ENCODE results near the gene ELMO1. TPM values are rescaled to one million over a fixed set of nuclear protein-coding genes. Genes with fewer than 3 reads are reported as not detected.
"Not testable (repeated sequence)": the region's sequence is repeated elsewhere in the genome, so short reads cannot be mapped to it uniquely, and the experiment has no call there.

The ELMO1 gene
- total RNA-seq, 1 donor = 215 TPM

GRCh38 chr7:37142958-37143357 lies 305.7 kb downstream of the ELMO1 start:
- peaks cover 13% of the 10 kb centered on the region for H3K9me3 ChIP-seq (ENCODE audit: low read depth, low read length)

GRCh38 chr7:37141742-37142141 lies 306.9 kb downstream of the ELMO1 start:
- H3K4me3 ChIP-seq (ENCODE audit: low read length) = no peak overlapping the region
- H3K27me3 ChIP-seq (ENCODE audit: insufficient read depth, low read length) = no peaks in the 10 kb centered on the region
- peaks cover 13% of the 10 kb centered on the region for H3K9me3 ChIP-seq (ENCODE audit: low read depth, low read length)
- H3K4me1 ChIP-seq (ENCODE audit: insufficient read depth, low read length) = no peaks in the 10 kb centered on the region

More at GRCh38 chr7:37142958-37143357, 305.7 kb downstream of the ELMO1 start:
- Histone ChIP-seq H3K4me3 (ENCODE audit: low read length) (no peak overlapping the region), H3K4me1 (ENCODE audit: insufficient read depth, low read length) (no peaks in the 10 kb centered on the region), H3K27me3 (ENCODE audit: insufficient read depth, low read length) (no peaks in the 10 kb centered on the region)

- not testable (repeated sequence) for H3K27me3 ChIP-seq (ENCODE audit: insufficient read depth, low read length); H3K4me1 ChIP-seq (ENCODE audit: insufficient read depth, low read length); H3K9me3 ChIP-seq (ENCODE audit: low read depth, low read length); H3K4me3 ChIP-seq (ENCODE audit: low read length)
These were observed 314.8 kb downstream of the ELMO1 start for GRCh38 chr7:37133902-37134301.

GRCh38 chr7:37131855-37132254 lies 316.8 kb downstream of the ELMO1 start:
- Histone ChIP-seq H3K4me1 (ENCODE audit: insufficient read depth, low read length) (no peaks in the 10 kb centered on the region), H3K4me3 (ENCODE audit: low read length) (no peak overlapping the region), H3K27me3 (ENCODE audit: insufficient read depth, low read length) (no peaks in the 10 kb centered on the region), H3K9me3 (ENCODE audit: low read depth, low read length) (no peaks in the 10 kb centered on the region)

GRCh38 chr7:37129035-37129425 lies 319.6 kb downstream of the ELMO1 start:
- no peaks in the 10 kb centered on the region for H3K4me1 ChIP-seq (ENCODE audit: insufficient read depth, low read length)
- no peaks in the 10 kb centered on the region for H3K9me3 ChIP-seq (ENCODE audit: low read depth, low read length)

GRCh38 chr7:37128327-37129034 lies 320.2 kb downstream of the ELMO1 start:
- Histone ChIP-seq H3K4me1 (ENCODE audit: insufficient read depth, low read length) (no peaks in the 10 kb centered on the region), H3K9me3 (ENCODE audit: low read depth, low read length) (no peaks in the 10 kb centered on the region), H3K4me3 (ENCODE audit: low read length) (no peak overlapping the region), H3K27me3 (ENCODE audit: insufficient read depth, low read length) (no peaks in the 10 kb centered on the region)

More at GRCh38 chr7:37129035-37129425, 319.6 kb downstream of the ELMO1 start:
- Histone ChIP-seq H3K27me3 (ENCODE audit: insufficient read depth, low read length) (no peaks in the 10 kb centered on the region), H3K4me3 (ENCODE audit: low read length) (no peak overlapping the region)

- H3K4me1 ChIP-seq (ENCODE audit: insufficient read depth, low read length) = peaks cover 8% of the 10 kb centered on the region
- H3K4me3 ChIP-seq (ENCODE audit: low read length) = no peak overlapping the region
- H3K27me3 ChIP-seq (ENCODE audit: insufficient read depth, low read length) = no peaks in the 10 kb centered on the region
- H3K9me3 ChIP-seq (ENCODE audit: low read depth, low read length) = no peaks in the 10 kb centered on the region
These were observed 329.3 kb downstream of the ELMO1 start for GRCh38 chr7:37119296-37119860.

- Histone ChIP-seq H3K9me3 (ENCODE audit: low read depth, low read length) (no peaks in the 10 kb centered on the region), H3K4me1 (ENCODE audit: insufficient read depth, low read length) (peaks cover 8% of the 10 kb centered on the region), H3K4me3 (ENCODE audit: low read length) (no peak overlapping the region), H3K27me3 (ENCODE audit: insufficient read depth, low read length) (no peaks in the 10 kb centered on the region)
These were observed 330.7 kb downstream of the ELMO1 start for GRCh38 chr7:37118004-37118403.

- Histone ChIP-seq H3K4me3 (ENCODE audit: low read length) (no peak overlapping the region), H3K9me3 (ENCODE audit: low read depth, low read length) (no peaks in the 10 kb centered on the region), H3K27me3 (ENCODE audit: insufficient read depth, low read length) (no peaks in the 10 kb centered on the region), H3K4me1 (ENCODE audit: insufficient read depth, low read length) (peaks cover 8% of the 10 kb centered on the region)
These were observed 331.4 kb downstream of the ELMO1 start for GRCh38 chr7:37117292-37117691.

- Histone ChIP-seq H3K4me1 (ENCODE audit: insufficient read depth, low read length) (peaks cover 10% of the 10 kb centered on the region), H3K9me3 (ENCODE audit: low read depth, low read length) (no peaks in the 10 kb centered on the region), H3K4me3 (ENCODE audit: low read length) (no peak overlapping the region), H3K27me3 (ENCODE audit: insufficient read depth, low read length) (no peaks in the 10 kb centered on the region)
These were observed 332.5 kb downstream of the ELMO1 start for GRCh38 chr7:37116093-37116701.

- no peak overlapping the region for H3K4me3 ChIP-seq (ENCODE audit: low read length)
- H3K27me3 ChIP-seq (ENCODE audit: insufficient read depth, low read length) = no peaks in the 10 kb centered on the region
- peaks cover 17% of the 10 kb centered on the region for H3K4me1 ChIP-seq (ENCODE audit: insufficient read depth, low read length)
- H3K9me3 ChIP-seq (ENCODE audit: low read depth, low read length) = no peaks in the 10 kb centered on the region
These were observed 334.9 kb downstream of the ELMO1 start for GRCh38 chr7:37113661-37114355.

- no peak overlapping the region for H3K4me3 ChIP-seq (ENCODE audit: low read length)
- H3K9me3 ChIP-seq (ENCODE audit: low read depth, low read length) = no peaks in the 10 kb centered on the region
- H3K4me1 ChIP-seq (ENCODE audit: insufficient read depth, low read length) = peaks cover 24% of the 10 kb centered on the region
- no peaks in the 10 kb centered on the region for H3K27me3 ChIP-seq (ENCODE audit: insufficient read depth, low read length)
These were observed 335.8 kb downstream of the ELMO1 start for GRCh38 chr7:37112876-37113275.

- Histone ChIP-seq H3K27me3 (ENCODE audit: insufficient read depth, low read length) (no peaks in the 10 kb centered on the region), H3K4me1 (ENCODE audit: insufficient read depth, low read length) (peaks cover 23% of the 10 kb centered on the region), H3K9me3 (ENCODE audit: low read depth, low read length) (no peaks in the 10 kb centered on the region), H3K4me3 (ENCODE audit: low read length) (no peak overlapping the region)
These were observed 336.4 kb downstream of the ELMO1 start for GRCh38 chr7:37112218-37112617.

GRCh38 chr7:37111459-37111858 lies 337.2 kb downstream of the ELMO1 start:
- H3K4me1 ChIP-seq (ENCODE audit: insufficient read depth, low read length) = peaks cover 16% of the 10 kb centered on the region
- no peaks in the 10 kb centered on the region for H3K27me3 ChIP-seq (ENCODE audit: insufficient read depth, low read length)
- no peaks in the 10 kb centered on the region for H3K9me3 ChIP-seq (ENCODE audit: low read depth, low read length)
- no peak overlapping the region for H3K4me3 ChIP-seq (ENCODE audit: low read length)
